DND-41 (cell line): Measurements from ENCODE around the gene MIXL1.

Experiments
- ATAC-seq: fragments of 200-7000 bp; cut with Tn5 transposase; 3 replicates; pipeline ENCODE4 v1.9.1; 2021; ENCODE audit warnings: low read depth; ENCODE audit not compliant: insufficient read depth
- DNase-seq: peaks from one replicate; pipeline ENCODE4 v3.0.0-alpha.2; 2020
- H2AFZ ChIP-seq: 2 replicates; pipeline ENCODE4 v1.6.0; 2012; ENCODE audit warnings: low read depth, low read length
- H3K27ac ChIP-seq: 2 replicates; pipeline ENCODE4 v1.5.1; 2012; ENCODE audit warnings: low read length, inconsistent platforms
- H3K27me3 ChIP-seq: fragments of 200-600 bp; sonication (generic); 2 replicates; pipeline ENCODE4 v1.6.0; 2012; ENCODE audit warnings: low read length, mild to moderate bottlenecking, inconsistent platforms; ENCODE audit not compliant: insufficient read depth, poor library complexity
- H3K36me3 ChIP-seq: 2 replicates; pipeline ENCODE4 v1.5.1; 2012; ENCODE audit warnings: low read length, inconsistent platforms; ENCODE audit not compliant: insufficient read depth
- H3K4me1 ChIP-seq: 2 replicates; pipeline ENCODE4 v1.5.1; 2012; ENCODE audit warnings: mild to moderate bottlenecking, low read length; ENCODE audit not compliant: insufficient read depth
- H3K4me2 ChIP-seq: 2 replicates; pipeline ENCODE4 v1.6.0; 2012; ENCODE audit warnings: mild to moderate bottlenecking, moderate library complexity, low read length, inconsistent platforms; ENCODE audit not compliant: insufficient read depth
- H3K4me3 ChIP-seq, 2 experiments: fragments of 200-600 bp in 1 of 2; shearing (Covaris generic) in 1 of 2; 2 replicates each; pipeline ENCODE4 v1.5.1; 2012 to 2016; ENCODE audit warnings: inconsistent platforms in 2 of 2, low read length in 2 of 2, mild to moderate bottlenecking in 2 of 2, low read depth in 1 of 2, moderate library complexity in 1 of 2
- H3K79me2 ChIP-seq: 2 replicates; pipeline ENCODE4 v1.6.0; 2012; ENCODE audit warnings: low read length, inconsistent platforms; ENCODE audit not compliant: insufficient read depth
- H3K9ac ChIP-seq: 2 replicates; pipeline ENCODE4 v1.6.0; 2012; ENCODE audit warnings: low read depth, mild to moderate bottlenecking, inconsistent platforms, low read length, moderate library complexity
- H3K9me3 ChIP-seq: 2 replicates; pipeline ENCODE4 v1.5.1; 2012; ENCODE audit warnings: low read length, moderate library complexity, mild to moderate bottlenecking, inconsistent platforms; ENCODE audit not compliant: insufficient read depth, severe bottlenecking
- H4K20me1 ChIP-seq: 2 replicates; pipeline ENCODE4 v1.6.0; 2012; ENCODE audit warnings: low read length; ENCODE audit not compliant: insufficient read depth
- CTCF ChIP-seq: IDR thresholded peaks from 2 replicates; pipeline ENCODE4 v1.5.1; 2012; ENCODE audit warnings: borderline replicate concordance, low read length, moderate library complexity, mild to moderate bottlenecking; ENCODE audit not compliant: poor library complexity, severe bottlenecking; ENCODE audit errors: extremely low read depth
- EZH2 ChIP-seq: IDR thresholded peaks from 3 replicates; pipeline ENCODE4 v1.6.1; 2012; ENCODE audit warnings: borderline replicate concordance, low read depth, mild to moderate bottlenecking, moderate library complexity, low read length, inconsistent platforms; ENCODE audit not compliant: severe bottlenecking

MIXL1 gene

GRCh38 chr1:226226601-226227000 lies 3.1 kb downstream of the MIXL1 start:
- no peak overlapping the region for H3K4me2 ChIP-seq
- H3K4me3 ChIP-seq, result no peak overlapping the region

GRCh38 chr1:226233293-226233692 lies 9.8 kb downstream of the MIXL1 start:
- TF ChIP-seq CTCF, result no peak
- Histone ChIP-seq H3K36me3 (peaks cover 71% of the 10 kb centered on the region), H3K9ac (no peak overlapping the region), H3K27me3 (no peaks in the 10 kb centered on the region), H4K20me1 (no peaks in the 10 kb centered on the region), H3K4me1 (no peaks in the 10 kb centered on the region), H3K9me3 (no peaks in the 10 kb centered on the region), H3K4me2 (no peak overlapping the region), H3K79me2 (no peaks in the 10 kb centered on the region), H2AFZ (no peak overlapping the region), H3K4me3 (no peak overlapping the region), H3K27ac (no peak overlapping the region)
- DNase-seq (no peak), ATAC-seq (no peak)

More at GRCh38 chr1:226226601-226227000, 3.1 kb downstream of the MIXL1 start:
- Histone ChIP-seq H2AFZ (no peak overlapping the region), H3K4me1 (no peaks in the 10 kb centered on the region), H3K79me2 (no peaks in the 10 kb centered on the region), H3K9ac (no peak overlapping the region), H4K20me1 (no peaks in the 10 kb centered on the region), H3K27me3 (no peaks in the 10 kb centered on the region), H3K36me3 (peaks cover 23% of the 10 kb centered on the region; the same call in 1 of the 2 replicates), H3K27ac (no peak overlapping the region), H3K9me3 (no peaks in the 10 kb centered on the region)
- ATAC-seq (no peak), DNase-seq (no peak)
- TF ChIP-seq EZH2 (no peak), CTCF (no peak)

- no peaks in the 10 kb centered on the region for H3K4me1 ChIP-seq
- H2AFZ ChIP-seq, result no peak overlapping the region
- no peak overlapping the region for H3K27ac ChIP-seq
- no peaks in the 10 kb centered on the region for H3K9me3 ChIP-seq
- H3K4me2 ChIP-seq, result no peak overlapping the region
- no peak for DNase-seq
- no peak for TF ChIP-seq EZH2
- TF ChIP-seq CTCF, result no peak
- ATAC-seq, result no peak
- no peak overlapping the region for H3K4me3 ChIP-seq
- peaks cover 72% of the 10 kb centered on the region for H3K36me3 ChIP-seq
- H3K9ac ChIP-seq, result no peak overlapping the region
- H4K20me1 ChIP-seq, result no peaks in the 10 kb centered on the region
- H3K79me2 ChIP-seq, result no peaks in the 10 kb centered on the region
- no peaks in the 10 kb centered on the region for H3K27me3 ChIP-seq
These were observed 10.3 kb downstream of the MIXL1 start for GRCh38 chr1:226233806-226234205.

GRCh38 chr1:226236826-226237225 lies 13.4 kb downstream of the MIXL1 start:
- no peaks in the 10 kb centered on the region for H3K4me1 ChIP-seq
- H3K36me3 ChIP-seq, result peaks cover 74% of the 10 kb centered on the region

More at GRCh38 chr1:226236826-226237225, 13.4 kb downstream of the MIXL1 start:
- Histone ChIP-seq H3K9me3 (no peaks in the 10 kb centered on the region), H3K27ac (no peak overlapping the region), H3K9ac (no peak overlapping the region), H2AFZ (no peak overlapping the region), H3K4me3 (no peak overlapping the region), H3K27me3 (no peaks in the 10 kb centered on the region), H3K79me2 (no peaks in the 10 kb centered on the region), H4K20me1 (no peaks in the 10 kb centered on the region), H3K4me2 (no peak overlapping the region)
- DNase-seq (no peak), ATAC-seq (no peak)
- TF ChIP-seq EZH2 (no peak), CTCF (no peak)
